ENCODE measurements around the gene CPAMD8.

Gene CPAMD8

GRCh38 chr19:16873594-16873993 lies 153.0 kb downstream of the CPAMD8 start:
- no peak overlapping the region for H3K4me3 ChIP-seq (replicated peaks; ENCODE audit: low read depth, low read length)
- TF ChIP-seq CTCF (IDR thresholded peaks at IDR 0.05; ENCODE audit: low read depth, low read length, missing control alignments), result no peak
- DNase-seq (ENCODE audit: extremely low read depth, low read depth), result no peak

GRCh38 chr19:16872728-16873127 lies 153.9 kb downstream of the CPAMD8 start:
- DNase-seq (ENCODE audit: extremely low read depth, low read depth), result no peak
- no peak for TF ChIP-seq CTCF (IDR thresholded peaks at IDR 0.05; ENCODE audit: low read depth, low read length, missing control alignments)
- no peak overlapping the region for H3K4me3 ChIP-seq (replicated peaks; ENCODE audit: low read depth, low read length)

GRCh38 chr19:16871871-16872270 lies 154.7 kb downstream of the CPAMD8 start:
- DNase-seq (ENCODE audit: extremely low read depth, low read depth), result no peak
- no peak overlapping the region for H3K4me3 ChIP-seq (replicated peaks; ENCODE audit: low read depth, low read length)
- TF ChIP-seq CTCF (IDR thresholded peaks at IDR 0.05; ENCODE audit: low read depth, low read length, missing control alignments), result no peak

GRCh38 chr19:16869331-16869972 lies 157.2 kb downstream of the CPAMD8 start:
- no peak for DNase-seq (ENCODE audit: extremely low read depth, low read depth)
- TF ChIP-seq CTCF (IDR thresholded peaks at IDR 0.05; ENCODE audit: low read depth, low read length, missing control alignments), result no peak
- H3K4me3 ChIP-seq (replicated peaks; ENCODE audit: low read depth, low read length), result no peak overlapping the region

- H3K4me3 ChIP-seq (replicated peaks; ENCODE audit: low read depth, low read length), result no peak overlapping the region
- no peak for TF ChIP-seq CTCF (IDR thresholded peaks at IDR 0.05; ENCODE audit: low read depth, low read length, missing control alignments)
- DNase-seq (ENCODE audit: extremely low read depth, low read depth), result no peak
Observed at GRCh38 chr19:16868423-16869130, 158.0 kb downstream of the CPAMD8 start.

GRCh38 chr19:16867211-16867610 lies 159.4 kb downstream of the CPAMD8 start:
- no peak overlapping the region for H3K4me3 ChIP-seq (replicated peaks; ENCODE audit: low read depth, low read length)
- no peak for TF ChIP-seq CTCF (IDR thresholded peaks at IDR 0.05; ENCODE audit: low read depth, low read length, missing control alignments)
- DNase-seq (ENCODE audit: extremely low read depth, low read depth), result no peak
